GM12878 (cell line): ENCODE measurements around the gene TMEM47. TPM values are rescaled to one million over a fixed set of nuclear protein-coding genes. Genes with fewer than 3 reads are reported as not detected.

ENCODE experiments used
- ATAC-seq: fragments of 200-7000 bp; cut with Tn5 transposase; 3 replicates; pipeline ENCODE4 v1.9.1; 2020; ENCODE audit warnings: mild to moderate bottlenecking, moderate library complexity
- BruUV-seq: library from RNA; stranded (reverse); fragments of 400-500 nt; replicated peaks from 2 replicates; lab custom pipeline; 2021; lab: Mats Ljungman, UMichigan
- CTCF ChIA-PET: fragments of 300-600 bp; sonication (Branson Sonifier 250); formaldehyde crosslinking; extraction: SDS; loops from one replicate; lab custom pipeline; 2021; ENCODE audit warnings: inconsistent platforms; lab: Yijun Ruan, JAX
- POLR2A ChIA-PET: fragments of 350-600 bp; formaldehyde crosslinking; extraction: SDS; loops from one replicate; lab custom pipeline; 2021; ENCODE audit warnings: inconsistent platforms; lab: Charles Lee
- RAD21 ChIA-PET: fragments of 300-600 bp; sonication (Branson Sonifier 250); formaldehyde crosslinking; loops from one replicate; lab custom pipeline; 2023; ENCODE audit warnings: antibody characterized with exemption; ENCODE audit not compliant: unreplicated experiment; lab: Charles Lee
- SMC1A ChIA-PET: fragments of 300-600 bp; sonication (Branson Sonifier 250); formaldehyde crosslinking; loops from one replicate; lab custom pipeline; 2023; ENCODE audit not compliant: unreplicated experiment, uncharacterized antibody; lab: Charles Lee
- DNase-seq: peaks from one replicate; pipeline ENCODE4 v3.0.0-alpha.2; 2011; ENCODE audit warnings: low read depth, low spot score
- FAIRE-seq: peaks from 3 replicates; lab custom pipeline; 2011; peaks lifted over from hg19 to GRCh38; lab: Jason Lieb, UNC
- H2AFZ ChIP-seq: 2 replicates; pipeline ENCODE4 v1.6.0; 2011; ENCODE audit warnings: low read depth, low read length, control low read depth; ENCODE audit not compliant: control insufficient read depth
- H3K27ac ChIP-seq: 2 replicates; pipeline ENCODE4 v1.5.1; 2011; ENCODE audit warnings: control low read depth; ENCODE audit not compliant: control insufficient read depth, insufficient read depth
- H3K27me3 ChIP-seq, 2 experiments: replicated peaks in 1 of 2; 2 replicates each; pipeline versions ENCODE4 v1.6.0 to v1.6.1; 2011; ENCODE audit warnings: low read length in 1 of 2; ENCODE audit not compliant: control insufficient read depth in 2 of 2, insufficient read depth in 2 of 2
- H3K36me3 ChIP-seq, 2 experiments: 2 replicates each; pipeline ENCODE4 v1.5.1; 2011; ENCODE audit warnings: low read length in 1 of 2; ENCODE audit not compliant: control insufficient read depth in 2 of 2, insufficient read depth in 2 of 2
- H3K4me1 ChIP-seq: 2 replicates; pipeline ENCODE4 v1.6.1; 2011; ENCODE audit warnings: mild to moderate bottlenecking, low read length, moderate library complexity, mixed read lengths; ENCODE audit not compliant: control insufficient read depth, insufficient read depth
- H3K4me2 ChIP-seq: 2 replicates; pipeline ENCODE4 v1.6.0; 2011; ENCODE audit warnings: control low read depth; ENCODE audit not compliant: control insufficient read depth, insufficient read depth
- H3K4me3 ChIP-seq: fragments of 200-600 bp; sonication (generic); 2 replicates; pipeline ENCODE4 v1.5.1; 2016
- H3K79me2 ChIP-seq: 2 replicates; pipeline ENCODE4 v1.6.0; 2011; ENCODE audit warnings: low read length; ENCODE audit not compliant: control insufficient read depth, insufficient read depth
- H3K9ac ChIP-seq: 2 replicates; pipeline ENCODE4 v1.8.0; 2011; ENCODE audit warnings: low read length, control low read depth, mixed read lengths; ENCODE audit not compliant: control insufficient read depth, insufficient read depth
- H3K9me3 ChIP-seq: replicated peaks from 3 replicates; pipeline ENCODE4 v1.5.1; 2011; ENCODE audit warnings: mild to moderate bottlenecking, low read length; ENCODE audit not compliant: control insufficient read depth, insufficient read depth
- H4K20me1 ChIP-seq: 2 replicates; pipeline ENCODE4 v1.6.0; 2011; ENCODE audit not compliant: control insufficient read depth, insufficient read depth
- IKZF1 ChIP-seq: fragments of 450-650 bp; conservative IDR thresholded peaks from 2 replicates; pipeline ENCODE4 v1.6.1; 2017; ENCODE audit warnings: antibody characterized with exemption, mild to moderate bottlenecking
- KDM1A ChIP-seq: fragments of 200-600 bp; sonication (generic); IDR thresholded peaks from 2 replicates; pipeline ENCODE4 v1.6.1; 2016; ENCODE audit warnings: borderline replicate concordance
- NBN ChIP-seq: fragments of 450-650 bp; IDR thresholded peaks from 2 replicates; pipeline ENCODE4 v1.6.1; 2016
- NFYB ChIP-seq: IDR thresholded peaks from 2 replicates; pipeline ENCODE4 v1.6.1; 2011; ENCODE audit warnings: low read depth, mild to moderate bottlenecking, low read length, improper control_type of control experiment, moderate library complexity; ENCODE audit not compliant: insufficient read depth
- RELB ChIP-seq: fragments of 450-650 bp; IDR thresholded peaks from 2 replicates; pipeline ENCODE4 v1.6.1; 2017; ENCODE audit warnings: low read depth, mild to moderate bottlenecking, moderate library complexity
- RFX5 ChIP-seq: IDR thresholded peaks from 2 replicates; pipeline ENCODE4 v1.6.1; 2011; ENCODE audit warnings: low read depth, low read length, improper control_type of control experiment
- SMC3 ChIP-seq: IDR thresholded peaks from 2 replicates; pipeline ENCODE4 v1.6.1; 2011; ENCODE audit warnings: low read length, improper control_type of control experiment, borderline replicate concordance
- USF2 ChIP-seq: IDR thresholded peaks from 2 replicates; pipeline ENCODE4 v1.6.1; 2011; ENCODE audit warnings: low read depth, low read length, improper control_type of control experiment, borderline replicate concordance
- ZNF592 ChIP-seq: fragments of 450-650 bp; IDR thresholded peaks from 2 replicates; pipeline ENCODE4 v1.6.1; 2017; ENCODE audit warnings: mild to moderate bottlenecking, moderate library complexity
- ZNF687 ChIP-seq: fragments of 450-650 bp; IDR thresholded peaks from 2 replicates; pipeline ENCODE4 v1.6.1; 2017; ENCODE audit warnings: mild to moderate bottlenecking, moderate library complexity
- WGBS: methylation state at CpG from one replicate; pipeline ENCODE4 v1.1.6; 2016; ENCODE audit warnings: low lambda C conversion rate; ENCODE audit not compliant: insufficient replicate concordance, insufficient coverage; ENCODE audit errors: missing lambda C conversion rate; 5-methylcytosine and 5-hydroxymethylcytosine counted together
- in situ Hi-C: fragments of 300-500 bp; cut with MboI; formaldehyde crosslinking; loops from 9 replicates; pipeline ENCODE4 v1.14.3; 2018; ENCODE audit warnings: mixed read lengths
- intact Hi-C: fragments of 100-400 bp; cut with micrococcal nuclease; formaldehyde crosslinking; loops from one replicate; pipeline ENCODE4 v1.14.2; 2022; ENCODE audit not compliant: unreplicated experiment
- polyA plus RNA-seq, 11 experiments: library from polyadenylated mRNA; depleted of rRNA in 4 of 11; unstranded in 6 of 11; stranded (reverse) in 5 of 11; fragments of >200 nt; fragmentation: Nextera tagmentation in 4 of 11; fragmentation: Illumina TruSeq in 1 of 11; extraction: Ambion mirVana in 4 of 11; extraction: Trizol in 1 of 11; gene quantifications; 1 replicate in 1 of 11; 2 replicates in 10 of 11; pipeline versions ENCODE4 v1.2.1 to v1.2.3, GENCODE V29; 2011 to 2016; ENCODE audit warnings: inconsistent platforms in 2 of 11, missing spikeins in 2 of 11, low read depth in 1 of 11
- total RNA-seq, 4 experiments: library from RNA; depleted of rRNA in 3 of 4; stranded (reverse); fragments of >200 nt in 3 of 4; fragmentation: Illumina TruSeq in 1 of 4; extraction: Trizol in 1 of 4; gene quantifications; 2 replicates each; pipeline versions ENCODE4 v1.2.1 to v1.2.3, GENCODE V29; 2013 to 2021

The TMEM47 gene
- total and polyA plus RNA-seq, 10 of the 15 experiments (the other 5 are each of a cell fraction or from before 2014, with no cell fraction given), result 0.04 to 0.10 (median 0.09) TPM; not detected in 7

- intact Hi-C loops, result no loop called here
- Histone ChIP-seq H4K20me1 (no peaks in the 10 kb centered on the region), H3K27me3 (no peaks in the 10 kb centered on the region), H3K4me3 (no peak overlapping the region), H3K9me3 (no peaks in the 10 kb centered on the region)
- 92% methylated on average over 1 of the region's 1 CpG for WGBS
- POLR2A ChIA-PET, result no interaction called here
- RAD21 ChIA-PET, result no interaction called here
- CTCF ChIA-PET, result interaction anchor here (0.6 kb wide), 1 partner anchor 11 kb away, joined by 3 read pairs; no protein-coding TSS in a partner anchor
- no peak for TF ChIP-seq NFYB
- TF ChIP-seq ZNF687, result no peak
- no peak for TF ChIP-seq RFX5
- no peak for TF ChIP-seq USF2
- no peak for TF ChIP-seq NBN
- TF ChIP-seq ZNF592, result no peak
- no peak for TF ChIP-seq RELB
- no peak for TF ChIP-seq IKZF1
- no peak for TF ChIP-seq SMC3
- no peak for TF ChIP-seq KDM1A
- TF ChIP-seq, all 136 proteins: peak for 0
- no peak overlapping the region for H3K4me2 ChIP-seq
- in situ Hi-C loops, result no loop called here
- no peaks in the 10 kb centered on the region for H3K79me2 ChIP-seq
- H3K36me3 ChIP-seq, result no peaks in the 10 kb centered on the region
- H3K4me1 ChIP-seq, result no peaks in the 10 kb centered on the region
- BruUV-seq, result no TSS peak
- no peak for FAIRE-seq
- no peak overlapping the region for H3K27ac ChIP-seq
- no peak for ATAC-seq
- no peak overlapping the region for H2AFZ ChIP-seq
- DNase-seq, result no peak
- H3K9ac ChIP-seq, result no peak overlapping the region
- SMC1A ChIA-PET, result no interaction called here
Measured at GRCh38 chrX:34584781-34585180, 72.3 kb downstream of the TMEM47 start.
